ENCODE results near the gene HYI. TPM values are rescaled to one million over a fixed set of nuclear protein-coding genes. Genes with fewer than 3 reads are reported as not detected.

The HYI gene
- total RNA-seq, 4 donors from 2014 or later: 7.4 to 13.4 (median 10.7) TPM

GRCh38 chr1:43441166-43441893 lies 12.4 kb downstream of the HYI start:
- DNase-seq: no peak
- intact Hi-C loops (cut with DNase I; ENCODE audit: low total_unique reads) (no loop called here), in situ Hi-C loops (cut with MboI; ENCODE audit: low sequenced_read_pairs in 4 of 4) (no loop called here)
- Histone ChIP-seq H3K27ac (no peak overlapping the region), H3K4me3 (no peak overlapping the region), H3K27me3 (no peaks in the 10 kb centered on the region), H3K9me3 (no peaks in the 10 kb centered on the region), H3K36me3 (peaks cover 0 to 89% of the 10 kb centered on the region in 2 donors), H3K4me1 (no peaks in the 10 kb centered on the region)
- ATAC-seq: no peak
- TF ChIP-seq CTCF (IDR thresholded peaks at IDR 0.05 in 4 of 5, conservative IDR thresholded peaks at IDR 0.05 in 1 of 5) (no peak), POLR2A (IDR thresholded peaks at IDR 0.05) (no peak)

GRCh38 chr1:43440358-43440757 lies 13.4 kb downstream of the HYI start:
- ATAC-seq: no peak
- Histone ChIP-seq H3K9me3 (no peaks in the 10 kb centered on the region), H3K27me3 (no peaks in the 10 kb centered on the region), H3K36me3 (peaks cover 0 to 81% of the 10 kb centered on the region in 2 donors), H3K4me1 (no peaks in the 10 kb centered on the region), H3K27ac (no peak overlapping the region), H3K4me3 (no peak overlapping the region)
- DNase-seq: no peak
- intact Hi-C loops (cut with DNase I; ENCODE audit: low total_unique reads) (no loop called here), in situ Hi-C loops (cut with MboI; ENCODE audit: low sequenced_read_pairs in 4 of 4) (no loop called here)
- TF ChIP-seq POLR2A (IDR thresholded peaks at IDR 0.05) (no peak), CTCF (IDR thresholded peaks at IDR 0.05 in 4 of 5, conservative IDR thresholded peaks at IDR 0.05 in 1 of 5) (no peak)

GRCh38 chr1:43439781-43440180 lies 13.9 kb downstream of the HYI start:
- in situ Hi-C loops (cut with MboI; ENCODE audit: low sequenced_read_pairs in 4 of 4) (no loop called here), intact Hi-C loops (cut with DNase I; ENCODE audit: low total_unique reads) (no loop called here)
- DNase-seq (no peak), ATAC-seq (no peak)
- no peak for TF ChIP-seq POLR2A (IDR thresholded peaks at IDR 0.05)
- no peak for TF ChIP-seq CTCF (IDR thresholded peaks at IDR 0.05 in 4 of 5, conservative IDR thresholded peaks at IDR 0.05 in 1 of 5)
- peaks cover 0 to 81% of the 10 kb centered on the region in 2 donors for H3K36me3 ChIP-seq
- H3K27me3 ChIP-seq: no peaks in the 10 kb centered on the region
- H3K4me1 ChIP-seq: no peaks in the 10 kb centered on the region
- H3K27ac ChIP-seq: no peak overlapping the region
- no peak overlapping the region for H3K4me3 ChIP-seq
- no peaks in the 10 kb centered on the region for H3K9me3 ChIP-seq

GRCh38 chr1:43438953-43439581 lies 14.7 kb downstream of the HYI start:
- Histone ChIP-seq H3K36me3 (peaks cover 0 to 82% of the 10 kb centered on the region in 2 donors), H3K9me3 (no peaks in the 10 kb centered on the region), H3K4me1 (no peaks in the 10 kb centered on the region), H3K27ac (no peak overlapping the region), H3K27me3 (no peaks in the 10 kb centered on the region), H3K4me3 (no peak overlapping the region)
- in situ Hi-C loops (cut with MboI; ENCODE audit: low sequenced_read_pairs in 4 of 4) (no loop called here), intact Hi-C loops (cut with DNase I; ENCODE audit: low total_unique reads) (no loop called here)
- DNase-seq (no peak), ATAC-seq (no peak)
- TF ChIP-seq CTCF (IDR thresholded peaks at IDR 0.05 in 4 of 5, conservative IDR thresholded peaks at IDR 0.05 in 1 of 5) (no peak), POLR2A (IDR thresholded peaks at IDR 0.05) (no peak)
